GM19468 (cell line): Measurements from ENCODE around the gene CYB5RL.
A peak's percentile ranks its signal among the peaks of the same experiment; 100 is the strongest.
"Not testable (repeated sequence)": the region's sequence is repeated elsewhere in the genome, so short reads cannot be mapped to it uniquely, and the experiment has no call there.

Source experiments
- ATAC-seq: cut with Tn5 transposase; IDR thresholded peaks from one replicate; pipeline ENCODE4 v1.9.1; 2021; ENCODE audit warnings: mild to moderate bottlenecking, moderate library complexity, moderate number of reproducible peaks; ENCODE audit not compliant: unreplicated experiment; ENCODE audit errors: extremely low read depth

Gene CYB5RL

GRCh38 chr1:54199765-54200518 lies at the start of gene CYB5RL, which contains the start of gene MRPL37:
Gene CYB5RL, minus strand, starts transcription at chr1:54200030. Its CDS starts 4,414 bp downstream, at chr1:54195616.
Gene MRPL37, plus strand, starts transcription at chr1:54200167. Its CDS starts 77 bp downstream, at chr1:54200244.
- ATAC-seq = peak; percentile 87

DNA sequence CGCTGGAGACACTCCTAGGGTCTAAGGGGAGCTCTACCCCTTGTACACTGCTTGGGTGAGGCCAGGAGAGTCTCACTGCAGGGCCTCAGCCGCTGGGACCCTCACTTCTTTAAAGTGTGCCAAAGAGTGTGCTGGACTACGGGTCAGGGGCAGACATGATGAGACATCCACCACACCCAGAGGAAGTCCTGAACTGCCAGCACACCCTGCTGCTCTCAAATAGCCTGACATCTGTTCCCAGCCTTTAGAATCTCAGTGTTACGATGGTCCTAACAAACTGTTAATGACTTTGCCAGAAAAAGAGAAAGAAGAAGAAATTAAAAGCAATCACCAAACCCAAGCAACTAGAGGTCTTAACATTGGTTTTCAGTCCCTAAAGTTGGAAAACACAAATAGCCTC lies 49.1 kb upstream of the CYB5RL start:
- ATAC-seq = no peak

DNA sequence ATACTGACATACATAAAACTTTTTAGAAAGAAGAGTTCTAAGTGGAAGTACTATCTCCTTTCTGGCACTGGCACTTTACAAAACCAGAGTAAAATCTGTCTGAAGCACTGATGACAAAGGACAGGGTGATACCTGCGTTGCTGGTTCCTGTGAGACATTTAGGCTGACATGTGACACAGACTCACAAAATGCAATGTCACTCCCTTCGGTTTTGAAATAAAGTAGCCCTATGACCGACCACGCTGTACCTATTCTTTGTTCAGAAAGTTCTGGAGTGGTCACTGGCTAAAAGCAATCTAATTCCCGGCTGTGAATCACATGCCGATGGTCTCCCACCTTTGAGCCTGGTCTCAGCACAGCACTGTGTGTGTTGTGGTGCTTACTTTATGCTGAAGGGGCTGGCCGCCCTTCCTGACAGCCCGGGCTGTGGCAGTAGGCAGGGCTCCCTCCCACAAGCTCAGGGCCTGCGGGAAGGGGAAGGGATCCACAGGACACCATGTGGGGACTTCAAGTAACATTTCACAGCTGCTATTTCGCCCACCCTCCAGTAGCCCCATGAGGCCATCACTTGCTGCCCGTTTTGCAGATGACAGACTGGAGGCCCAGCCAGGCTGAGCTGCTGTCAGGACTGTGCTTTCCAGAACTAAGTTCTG lies 48.2 kb upstream of the CYB5RL start:
- no peak for ATAC-seq

GRCh38 chr1:54246116-54246721 lies 46.4 kb upstream of the CYB5RL start:
- no peak for ATAC-seq

DNA sequence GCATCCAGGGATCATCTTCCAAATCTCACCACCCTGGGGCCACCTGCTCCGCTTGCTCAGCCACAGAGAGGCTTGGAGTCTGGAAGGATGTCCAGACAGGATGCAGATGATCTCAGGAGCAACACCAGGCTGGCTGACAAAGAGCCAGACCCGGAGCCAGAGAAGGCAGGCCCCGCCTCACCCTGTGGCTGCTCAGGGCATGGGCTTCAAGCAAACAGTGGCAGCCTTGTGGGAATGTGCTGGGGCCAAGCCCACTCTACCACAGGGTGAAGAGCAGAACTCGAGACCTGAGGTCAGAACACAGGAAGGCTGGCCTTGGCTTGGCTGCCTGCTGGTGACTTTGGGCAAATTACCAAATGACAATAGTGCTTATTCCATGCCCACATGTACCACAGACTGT lies 45.7 kb upstream of the CYB5RL start:
- ATAC-seq = no peak

DNA sequence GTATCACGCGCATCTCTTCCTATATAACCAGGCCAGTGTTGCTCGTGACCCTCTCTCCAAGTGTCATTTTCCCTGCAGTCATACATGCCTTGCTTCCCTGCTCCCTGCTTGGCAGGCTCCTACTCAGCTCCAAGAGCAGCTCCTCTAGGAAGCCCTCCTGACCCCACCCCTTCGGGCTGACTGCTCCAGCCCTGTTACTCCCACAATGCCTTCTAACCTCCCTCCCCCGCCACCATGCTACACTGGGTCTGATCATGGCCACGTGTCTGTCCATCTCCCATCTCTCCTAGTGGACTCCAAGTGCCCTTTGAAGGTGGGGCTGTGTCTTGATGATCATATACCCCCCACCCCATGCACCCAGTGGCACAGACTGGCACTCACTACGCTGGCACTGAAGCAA lies 44.8 kb upstream of the CYB5RL start:
- ATAC-seq = no peak

DNA sequence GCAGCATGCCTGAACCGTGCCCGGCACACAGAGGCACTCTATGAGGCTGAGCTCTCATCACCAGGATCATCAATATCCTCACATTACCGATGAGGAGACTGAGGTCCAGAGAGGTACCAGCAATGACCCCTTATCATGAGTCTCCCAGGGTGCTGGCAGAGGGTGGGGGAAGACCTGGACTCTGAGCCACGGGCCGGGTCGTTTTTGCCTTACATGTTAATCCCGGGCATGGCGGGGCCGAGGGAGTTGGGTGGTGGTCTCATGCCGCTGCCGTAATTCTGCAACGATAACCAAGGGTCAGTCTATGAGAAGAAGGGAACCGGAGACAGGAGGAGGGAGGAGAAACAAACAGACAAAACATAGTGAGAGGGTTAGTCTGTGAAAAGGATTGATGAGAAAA lies 43.2 kb upstream of the CYB5RL start:
- no peak for ATAC-seq

- ATAC-seq = no peak
Measured at GRCh38 chr1:54241364-54241763, 41.5 kb upstream of the CYB5RL start.

DNA sequence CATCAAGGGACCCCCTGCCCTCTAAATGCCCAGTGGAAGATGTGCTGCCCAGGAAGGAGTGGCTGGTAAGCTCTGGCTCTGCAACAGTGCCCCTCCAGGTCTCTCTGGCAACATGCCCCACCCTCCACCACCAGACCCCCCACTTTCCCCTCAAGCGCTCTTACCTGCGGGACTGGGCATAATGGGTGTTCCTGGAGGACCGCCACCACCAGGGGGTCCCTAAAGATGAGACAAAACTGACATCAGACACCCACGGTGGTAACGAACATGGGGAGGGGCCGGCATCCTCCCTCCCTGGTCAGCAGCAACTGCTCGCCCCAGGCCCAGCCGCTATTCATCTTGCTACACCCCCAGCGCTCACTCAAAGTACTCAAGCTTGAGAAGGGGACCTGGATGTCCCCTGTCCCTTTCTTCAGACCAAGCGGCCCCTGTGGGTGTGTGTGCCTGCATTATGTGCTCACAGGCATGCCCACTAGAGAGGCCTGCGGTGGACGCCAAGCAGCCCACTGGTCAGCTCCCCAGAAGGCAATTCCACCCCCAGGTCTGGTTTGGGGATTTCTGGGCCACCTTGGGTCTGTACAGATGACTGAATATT lies 41.0 kb upstream of the CYB5RL start:
- no peak for ATAC-seq

- no peak for ATAC-seq
Measured at GRCh38 chr1:54239631-54240031, 39.8 kb upstream of the CYB5RL start.

- ATAC-seq = no peak
Measured at GRCh38 chr1:54239035-54239383, 39.2 kb upstream of the CYB5RL start.

- no peak for ATAC-seq
Measured at GRCh38 chr1:54238353-54239034, 38.7 kb upstream of the CYB5RL start.

GRCh38 chr1:54237586-54237985 lies 37.8 kb upstream of the CYB5RL start:
- ATAC-seq = no peak

DNA sequence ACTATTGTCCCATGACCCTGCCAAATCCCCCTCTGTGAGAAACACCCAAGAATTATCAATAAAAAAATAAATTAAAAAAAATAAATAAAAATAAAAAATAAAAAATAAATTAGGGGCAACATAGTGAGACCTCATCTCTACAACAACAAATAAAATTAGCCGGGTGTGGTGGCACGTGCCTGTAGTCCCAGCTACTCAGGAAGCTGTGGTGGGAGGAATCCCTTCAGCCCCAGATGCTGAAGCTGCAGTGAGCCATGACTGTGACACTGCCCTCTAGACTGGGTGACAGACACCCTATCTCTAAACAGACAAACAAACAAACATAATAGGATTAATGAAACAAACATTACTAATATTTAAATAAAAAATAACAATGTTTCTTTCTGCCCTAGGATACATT lies 34.5 kb upstream of the CYB5RL start:
- ATAC-seq = no peak

DNA sequence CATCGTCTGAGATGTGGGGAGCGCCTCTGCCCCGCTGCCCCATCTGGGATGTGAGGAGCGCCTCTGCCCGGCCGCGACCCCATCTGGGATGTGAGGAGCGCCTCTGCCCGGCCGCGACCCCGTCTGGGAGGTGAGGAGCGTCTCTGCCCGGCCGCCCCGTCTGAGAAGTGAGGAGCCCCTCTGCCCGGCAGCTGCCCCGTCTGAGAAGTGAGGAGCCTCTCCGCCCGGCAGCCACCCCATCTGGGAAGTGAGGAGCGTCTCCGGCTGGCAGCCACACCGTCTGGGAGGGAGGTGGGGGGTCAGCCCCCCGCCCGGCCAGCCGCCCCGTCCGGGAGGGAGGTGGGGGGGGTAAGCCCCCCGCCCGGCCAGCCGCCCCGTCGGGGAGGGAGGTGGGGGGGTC lies 33.4 kb upstream of the CYB5RL start:
- not testable (repeated sequence) for ATAC-seq

DNA sequence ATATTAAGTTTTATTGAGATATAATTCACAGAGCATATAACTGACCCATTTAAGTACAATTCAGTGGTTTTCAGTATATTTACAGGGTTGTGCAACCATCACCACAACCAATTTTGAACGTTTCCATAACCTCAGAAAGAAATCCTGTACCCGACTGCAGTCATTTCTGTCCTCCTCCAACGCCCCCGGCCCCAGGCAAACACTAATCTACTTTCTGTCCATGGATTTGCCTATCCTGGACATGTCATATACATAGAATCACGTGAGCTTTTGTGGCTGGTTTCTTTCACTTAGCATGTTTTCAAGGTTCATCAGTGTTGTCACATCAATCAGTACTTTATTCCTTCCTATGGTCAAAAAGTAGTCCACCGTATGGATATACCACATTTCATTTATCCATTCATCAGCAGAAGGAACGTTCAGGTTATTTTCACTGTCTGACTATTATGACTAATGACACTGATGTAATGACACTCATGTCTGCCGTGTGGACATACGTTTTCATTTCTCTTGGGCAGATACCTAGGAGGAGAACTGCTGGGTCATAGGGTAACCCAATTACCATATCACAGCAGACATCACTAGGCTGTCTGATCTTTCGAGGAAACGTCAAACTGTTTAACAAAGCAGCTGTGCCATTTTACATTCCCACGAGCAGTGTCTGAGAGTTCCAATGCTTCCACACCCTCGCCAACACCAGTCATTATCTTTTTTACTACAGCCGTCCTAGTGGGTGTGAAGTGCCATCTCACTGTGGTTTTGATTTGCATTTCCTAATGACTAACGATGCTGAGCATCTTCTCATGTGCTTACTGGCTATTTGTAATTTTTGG lies 30.9 kb upstream of the CYB5RL start:
- ATAC-seq = no peak

DNA sequence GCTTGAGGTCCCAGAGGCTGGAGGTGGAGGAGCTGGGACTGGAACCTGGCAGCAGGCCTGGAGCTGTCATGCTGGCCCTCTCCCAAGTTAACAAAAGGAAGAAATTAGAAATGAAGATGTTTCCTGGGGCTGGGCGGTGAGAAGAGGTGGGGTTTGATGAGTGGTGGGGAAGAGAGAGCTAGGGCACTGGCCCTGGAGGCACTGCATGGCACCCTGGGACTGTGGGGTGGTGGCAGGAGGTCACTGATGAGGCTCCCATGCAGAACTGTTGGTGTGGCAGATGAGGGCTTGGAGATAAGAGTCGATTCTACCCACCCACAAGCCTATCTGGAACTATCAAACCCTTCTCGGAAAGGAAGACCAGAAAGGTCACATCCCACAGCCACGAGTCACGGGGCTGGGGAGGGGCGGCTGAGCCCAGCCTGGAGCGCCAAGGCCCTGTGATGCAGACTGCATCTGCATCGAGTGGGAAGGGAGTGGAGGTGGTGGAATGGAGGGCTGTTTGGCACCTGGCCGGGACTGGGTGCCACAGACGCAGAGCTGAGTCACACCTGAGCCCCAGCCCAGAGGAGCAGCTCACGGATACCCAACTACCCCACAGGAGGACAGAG lies 29.6 kb upstream of the CYB5RL start:
- no peak for ATAC-seq

- no peak for ATAC-seq
Measured at GRCh38 chr1:54228638-54229079, 28.8 kb upstream of the CYB5RL start.

GRCh38 chr1:54227891-54228310 lies 28.1 kb upstream of the CYB5RL start:
- no peak for ATAC-seq
